GM18526 (cell line): Measurements from ENCODE around the gene PLEKHN1.
A peak's percentile ranks its signal among the peaks of the same experiment; 100 is the strongest.

Source experiments
- POLR2A ChIP-seq: IDR thresholded peaks from 3 replicates; pipeline ENCODE4 v1.6.1; 2011; ENCODE audit not compliant: insufficient read length; ENCODE audit errors: extremely low read depth

Gene PLEKHN1

DNA sequence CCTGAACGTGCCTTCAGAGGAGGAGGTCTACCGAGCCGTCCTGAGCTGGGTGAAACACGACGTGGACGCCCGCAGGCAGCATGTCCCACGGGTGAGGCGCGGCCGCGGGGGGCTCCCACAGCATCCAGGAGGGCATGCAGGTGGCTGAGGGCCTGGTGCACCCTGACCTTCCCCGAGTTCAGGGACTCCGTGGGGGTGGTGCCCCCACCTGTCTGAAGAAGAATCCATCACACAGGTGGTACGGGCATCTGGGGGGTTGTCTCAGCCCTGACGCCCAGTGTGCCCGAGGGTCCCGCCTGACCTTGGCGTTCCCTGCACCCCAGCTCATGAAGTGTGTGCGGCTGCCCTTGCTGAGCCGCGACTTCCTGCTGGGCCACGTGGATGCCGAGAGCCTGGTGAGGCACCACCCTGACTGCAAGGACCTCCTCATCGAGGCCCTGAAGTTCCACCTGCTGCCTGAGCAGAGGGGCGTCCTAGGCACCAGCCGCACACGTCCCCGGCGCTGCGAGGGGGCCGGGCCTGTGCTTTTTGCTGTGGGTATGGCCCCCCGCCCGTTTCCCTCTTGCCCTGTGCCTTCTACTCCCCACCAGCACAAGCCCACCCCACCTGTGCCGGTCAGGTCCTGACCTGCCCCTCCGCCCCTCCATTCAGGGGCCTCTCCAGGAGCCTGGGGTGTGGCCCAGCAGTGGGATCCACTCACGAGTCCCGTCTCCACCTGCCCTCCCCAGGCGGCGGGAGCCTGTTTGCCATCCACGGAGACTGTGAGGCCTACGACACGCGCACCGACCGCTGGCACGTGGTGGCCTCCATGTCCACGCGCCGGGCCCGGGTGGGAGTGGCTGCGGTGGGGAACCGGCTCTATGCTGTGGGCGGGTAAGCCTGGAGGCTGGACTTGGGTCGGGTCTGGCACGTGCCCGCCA, 3.6 kb upstream of the PLEKHN1 start:
- no peak for TF ChIP-seq POLR2A

DNA sequence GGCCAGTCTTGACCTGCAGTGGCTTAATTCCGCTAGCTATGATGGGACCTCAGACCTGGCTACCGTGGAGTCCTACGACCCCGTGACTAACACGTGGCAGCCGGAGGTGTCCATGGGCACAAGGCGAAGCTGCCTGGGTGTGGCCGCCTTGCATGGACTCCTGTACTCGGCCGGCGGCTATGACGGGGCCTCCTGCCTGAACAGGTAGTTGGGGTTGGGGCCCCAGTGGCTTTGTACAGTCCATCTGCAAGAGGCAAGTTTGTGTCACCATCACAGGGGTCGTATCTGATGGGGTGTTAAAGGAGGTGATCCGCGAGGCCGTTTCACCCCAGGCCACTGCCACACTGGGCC, 3.0 kb upstream of the PLEKHN1 start:
- no peak for TF ChIP-seq POLR2A

DNA sequence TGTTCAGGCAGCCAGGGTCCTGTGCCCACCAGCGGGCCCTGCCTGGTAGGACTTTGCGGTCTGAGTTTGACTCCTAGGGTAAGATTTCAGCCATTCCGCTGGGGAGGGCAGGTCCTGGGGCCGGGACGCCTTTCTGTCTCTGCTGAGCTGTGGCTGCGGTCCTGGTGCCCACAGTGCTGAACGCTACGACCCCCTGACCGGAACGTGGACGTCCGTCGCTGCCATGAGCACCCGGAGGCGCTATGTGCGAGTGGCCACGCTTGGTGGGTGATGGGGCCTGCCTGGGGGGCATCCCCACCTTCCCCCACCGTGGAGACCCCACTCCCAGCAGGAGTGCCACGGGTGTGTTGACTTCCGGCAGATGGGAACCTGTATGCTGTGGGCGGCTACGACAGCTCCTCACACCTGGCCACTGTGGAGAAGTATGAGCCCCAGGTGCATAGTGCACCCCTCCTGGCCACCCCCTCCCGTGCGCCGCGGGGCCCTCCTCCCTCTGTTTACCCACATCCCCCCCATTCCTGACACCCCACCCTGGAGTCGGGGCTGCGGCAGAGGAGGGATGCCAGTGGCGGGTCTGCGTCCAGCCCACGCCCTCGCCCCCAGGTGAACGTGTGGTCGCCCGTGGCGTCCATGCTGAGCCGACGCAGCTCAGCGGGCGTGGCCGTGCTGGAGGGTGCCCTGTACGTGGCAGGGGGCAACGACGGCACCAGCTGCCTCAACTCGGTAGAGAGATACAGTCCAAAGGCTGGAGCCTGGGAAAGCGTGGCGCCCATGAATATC, 2.3 kb upstream of the PLEKHN1 start:
- TF ChIP-seq POLR2A: no peak

DNA sequence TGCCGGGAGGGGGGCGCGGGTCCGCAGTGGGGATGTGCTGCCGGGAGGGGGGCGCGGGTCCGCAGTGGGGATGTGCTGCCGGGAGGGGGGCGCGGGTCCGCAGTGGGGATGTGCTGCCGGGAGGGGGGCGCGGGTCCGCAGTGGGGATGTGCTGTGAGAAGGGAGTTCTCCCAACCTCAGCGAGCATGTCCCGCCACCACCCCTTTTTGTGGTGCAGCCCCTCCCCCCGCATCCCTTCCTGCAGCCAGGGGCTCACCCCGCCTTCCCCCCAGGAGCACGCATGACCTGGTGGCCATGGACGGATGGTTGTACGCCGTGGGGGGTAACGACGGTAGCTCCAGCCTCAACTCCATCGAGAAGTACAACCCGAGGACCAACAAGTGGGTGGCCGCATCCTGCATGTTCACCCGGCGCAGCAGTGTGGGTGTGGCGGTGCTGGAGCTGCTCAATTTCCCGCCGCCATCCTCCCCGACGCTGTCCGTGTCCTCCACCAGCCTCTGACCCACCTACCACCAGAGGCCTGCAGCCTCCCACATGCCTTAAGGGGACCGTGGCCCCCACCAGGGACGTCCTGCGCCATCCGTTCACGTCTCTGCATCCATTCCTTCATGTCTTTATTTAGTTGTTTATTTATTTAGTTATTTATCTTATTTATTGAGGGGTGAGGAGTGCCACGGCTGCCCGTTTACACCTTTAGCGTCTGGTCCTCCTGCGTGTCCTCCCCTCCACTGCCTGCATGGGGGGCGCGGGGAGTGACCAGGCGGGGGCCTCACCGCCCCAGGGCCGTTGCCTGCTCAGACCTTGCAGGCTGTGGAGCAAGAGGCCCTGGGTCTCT, 1.4 kb upstream of the PLEKHN1 start:
- TF ChIP-seq POLR2A: no peak

DNA sequence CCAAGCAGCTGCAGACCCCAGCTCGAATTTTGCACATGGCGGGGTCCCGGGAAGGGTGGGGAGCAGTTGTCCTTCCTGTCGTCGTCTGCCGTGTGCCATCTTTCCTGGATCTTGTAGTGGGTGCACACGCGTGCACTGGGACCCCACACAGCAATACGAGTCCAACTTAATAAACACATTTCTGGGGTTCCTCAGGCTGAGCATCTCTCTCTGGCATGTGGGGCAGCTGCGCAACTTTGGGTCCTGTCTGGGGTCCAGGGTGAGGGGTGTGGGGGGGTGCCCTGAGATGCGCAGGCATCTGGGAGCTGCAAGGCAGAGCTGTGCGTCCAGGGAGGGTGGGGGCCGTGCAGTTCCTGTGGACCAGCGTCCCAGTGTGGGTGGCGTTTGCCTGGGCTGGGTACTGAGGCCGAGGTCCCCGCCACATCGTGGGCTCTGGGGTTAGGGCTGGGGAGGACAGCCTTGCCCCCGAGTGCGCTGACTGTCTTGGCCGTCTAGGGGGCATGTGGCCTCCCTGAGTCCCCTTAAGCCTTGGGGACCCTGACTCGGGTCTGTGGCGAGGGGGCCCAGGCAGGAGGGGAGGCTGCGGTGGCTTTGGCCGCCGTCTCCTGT, 652 bp upstream of the PLEKHN1 start:
- no peak for TF ChIP-seq POLR2A

DNA sequence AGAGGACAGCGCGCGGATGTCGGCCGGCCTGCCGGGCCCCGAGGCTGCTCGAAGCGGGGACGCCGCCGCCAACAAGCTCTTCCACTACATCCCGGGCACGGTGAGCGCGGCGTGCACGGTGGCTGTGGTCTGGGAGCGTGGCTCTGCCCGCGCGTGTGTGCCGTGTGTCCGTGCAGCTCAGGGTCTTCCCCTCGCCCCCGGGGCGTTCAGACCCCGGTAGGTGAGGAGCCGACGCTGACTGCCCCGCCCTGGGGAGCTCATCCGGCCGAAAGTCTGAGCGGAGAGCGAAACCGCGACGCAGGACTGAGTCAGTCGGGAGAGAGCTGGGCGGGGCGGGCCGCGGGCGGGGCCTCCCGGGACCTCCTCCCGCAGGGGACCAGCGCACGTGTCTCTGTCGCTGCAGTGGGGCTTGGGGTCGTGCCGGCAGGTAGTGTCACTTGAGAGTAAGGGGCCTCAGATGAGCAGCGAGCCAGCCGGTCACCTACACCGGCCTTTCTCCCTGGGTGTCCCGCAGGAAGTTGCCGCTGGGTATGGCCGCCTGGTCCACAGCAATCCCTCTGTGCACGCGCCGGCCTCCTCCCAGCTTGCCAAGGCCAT, 520 bp downstream of the PLEKHN1 start:
- TF ChIP-seq POLR2A: peak; percentile 33

DNA sequence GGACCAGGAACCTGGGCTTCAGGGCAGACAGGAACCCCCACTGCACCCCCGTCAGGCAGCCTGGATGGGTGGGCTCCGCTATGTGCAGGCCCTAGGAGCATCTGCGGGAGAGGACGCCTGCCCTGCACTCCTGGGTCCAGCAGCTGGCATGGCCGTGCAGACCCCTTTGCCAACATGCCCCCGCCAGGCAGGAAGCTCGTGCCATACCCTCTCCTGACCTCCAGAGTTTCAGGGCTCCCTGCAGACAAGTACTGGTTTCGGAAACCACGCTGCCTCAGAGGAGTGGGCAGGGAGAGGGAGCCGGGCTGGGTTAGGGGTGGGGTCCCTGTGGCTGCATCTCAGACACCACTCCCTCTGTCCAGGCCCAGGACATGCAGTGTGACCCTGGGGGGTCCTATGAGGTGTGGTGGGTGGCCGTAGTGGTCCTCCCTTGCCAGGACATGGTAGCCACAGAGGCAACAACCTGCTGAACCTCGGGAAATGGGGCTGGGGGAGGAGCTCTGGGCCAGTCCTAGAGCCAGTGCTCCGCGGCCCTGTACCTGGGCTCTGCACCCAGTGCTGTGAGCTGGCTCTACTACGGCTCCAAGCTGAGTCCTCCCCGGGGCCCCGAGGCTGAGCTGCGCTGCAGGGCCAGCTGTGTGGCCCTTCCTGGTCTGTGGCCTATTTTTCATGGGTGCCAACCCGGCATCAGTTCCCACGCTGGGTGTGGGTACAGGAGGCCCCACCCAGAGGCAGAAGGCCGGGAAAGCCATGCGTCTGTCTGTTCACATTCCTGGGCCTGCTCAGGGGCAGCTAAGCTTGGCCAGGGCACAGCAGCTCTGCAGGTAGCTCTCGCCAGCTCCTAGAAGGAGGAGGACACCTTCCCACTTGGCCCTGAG, 1.4 kb downstream of the PLEKHN1 start:
- TF ChIP-seq POLR2A: no peak

DNA sequence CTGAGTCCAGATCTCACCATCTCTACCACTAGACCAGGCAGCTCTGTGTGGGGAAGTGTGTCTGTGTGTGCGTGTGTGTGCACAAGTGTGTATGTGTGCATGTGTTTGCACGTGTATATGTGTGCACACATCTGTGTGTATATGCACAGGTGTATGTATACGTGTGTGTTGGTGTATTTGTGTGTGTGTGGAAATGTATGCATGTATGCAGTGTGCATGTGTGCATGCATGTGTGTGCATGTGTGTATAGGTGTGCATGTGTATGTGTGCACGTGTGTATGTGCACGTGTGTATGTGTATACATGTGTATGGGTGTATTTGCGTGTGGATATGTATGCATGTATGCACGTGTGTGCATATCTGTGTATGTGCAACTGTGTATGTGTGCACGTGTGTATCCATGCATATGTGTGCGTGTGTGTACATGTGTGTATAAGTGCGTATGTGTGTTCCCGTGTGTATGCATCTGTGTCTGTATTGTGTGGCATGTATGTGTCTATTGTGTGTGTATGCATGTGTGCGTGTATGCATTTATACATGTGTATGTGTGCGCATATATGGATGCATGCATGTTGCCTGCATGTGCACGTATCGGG, 3.1 kb downstream of the PLEKHN1 start:
- no peak for TF ChIP-seq POLR2A

DNA sequence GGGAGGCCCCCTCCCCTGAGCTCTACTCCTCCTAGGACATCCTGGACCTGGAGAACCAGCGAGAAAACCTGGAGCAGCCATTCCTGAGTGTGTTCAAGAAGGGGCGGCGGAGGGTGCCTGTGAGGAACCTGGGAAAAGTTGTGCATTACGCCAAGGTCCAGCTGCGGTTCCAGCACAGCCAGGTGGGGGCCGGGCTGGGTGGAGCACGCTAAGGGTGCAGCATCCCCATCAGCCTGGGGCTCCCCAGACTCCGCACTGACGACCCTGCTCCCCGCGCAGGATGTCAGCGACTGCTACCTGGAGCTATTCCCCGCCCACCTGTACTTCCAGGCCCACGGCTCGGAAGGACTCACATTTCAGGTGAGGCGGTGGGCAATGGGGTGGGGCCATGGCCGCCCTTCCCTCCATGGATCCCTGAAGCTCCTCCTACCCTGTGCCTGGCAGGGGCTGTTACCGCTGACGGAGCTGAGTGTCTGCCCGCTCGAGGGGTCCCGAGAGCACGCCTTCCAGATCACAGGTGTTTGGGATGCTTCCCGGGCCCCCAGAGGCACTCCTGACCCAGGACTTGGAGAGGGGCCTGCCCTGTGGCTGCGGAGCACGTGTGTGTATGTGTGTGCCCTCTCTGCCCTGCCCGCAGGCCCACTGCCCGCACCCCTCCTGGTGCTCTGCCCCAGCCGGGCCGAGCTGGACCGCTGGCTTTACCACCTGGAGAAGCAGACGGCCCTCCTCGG, 4.1 kb downstream of the PLEKHN1 start:
- no peak for TF ChIP-seq POLR2A

DNA sequence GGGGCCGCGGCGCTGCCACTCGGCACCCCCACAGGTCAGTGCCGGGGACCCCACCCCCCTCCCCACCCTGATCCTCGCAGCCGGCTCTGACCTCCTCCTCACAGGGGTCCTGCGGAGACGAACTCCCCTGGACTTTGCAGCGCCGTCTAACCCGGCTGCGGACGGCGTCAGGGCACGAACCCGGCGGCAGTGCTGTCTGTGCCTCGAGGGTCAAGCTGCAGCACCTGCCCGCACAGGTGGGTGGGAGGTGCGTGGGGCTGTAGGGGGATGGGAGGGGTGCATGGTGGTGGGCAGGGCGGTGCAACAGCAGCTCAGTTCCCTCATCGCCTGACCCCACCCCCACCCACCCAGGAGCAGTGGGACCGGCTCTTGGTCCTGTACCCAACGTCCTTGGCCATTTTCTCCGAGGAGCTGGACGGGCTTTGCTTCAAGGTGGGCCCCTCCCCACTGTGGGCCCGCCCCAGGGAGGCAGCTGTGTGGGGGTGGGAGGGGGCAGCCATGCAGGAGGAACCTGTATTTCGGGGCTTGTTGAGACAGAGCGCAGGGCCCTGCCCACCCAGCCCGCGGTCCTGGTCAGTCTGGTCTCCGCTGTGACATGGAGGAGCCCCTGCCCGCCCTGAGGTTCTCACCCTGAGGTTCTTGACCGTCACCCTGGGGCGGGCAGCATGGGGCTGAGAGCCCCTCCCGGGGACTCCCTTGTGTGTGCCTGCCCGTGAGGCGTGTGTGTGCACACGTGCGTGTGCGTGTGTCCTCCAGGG, 4.9 kb downstream of the PLEKHN1 start:
- no peak for TF ChIP-seq POLR2A

DNA sequence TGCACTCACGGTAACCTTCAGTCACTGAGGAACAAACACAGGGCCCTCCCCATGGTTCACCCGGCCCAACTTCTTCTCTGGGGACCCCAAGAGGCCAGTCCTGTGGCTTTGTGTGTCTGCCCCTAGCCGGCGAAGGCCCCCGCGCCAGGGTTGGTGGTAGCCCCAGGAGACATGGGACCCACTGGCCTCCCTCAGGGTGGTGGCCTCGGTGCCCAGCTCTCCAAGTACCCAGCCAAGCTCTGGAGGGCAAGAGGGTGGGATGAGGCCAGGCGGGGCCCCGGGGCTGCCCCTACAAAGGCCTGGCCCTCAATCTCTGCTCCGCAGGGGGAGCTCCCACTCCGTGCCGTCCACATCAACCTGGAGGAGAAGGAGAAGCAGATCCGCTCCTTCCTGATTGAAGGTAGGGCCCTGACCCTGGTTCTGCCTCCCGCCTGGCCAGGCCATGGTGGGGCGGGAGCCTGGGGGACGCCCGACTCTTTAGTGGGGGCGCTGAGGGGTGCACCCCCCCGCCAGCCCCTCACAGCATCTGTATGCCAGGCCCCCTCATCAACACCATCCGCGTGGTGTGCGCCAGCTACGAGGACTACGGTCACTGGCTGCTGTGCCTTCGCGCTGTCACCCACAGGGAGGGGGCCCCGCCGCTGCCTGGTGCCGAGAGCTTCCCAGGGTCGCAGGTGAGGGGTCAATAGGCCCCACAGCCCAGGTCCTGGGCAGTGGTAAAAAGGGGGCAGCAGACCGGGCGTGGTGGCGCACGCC, 5.6 kb downstream of the PLEKHN1 start:
- TF ChIP-seq POLR2A: no peak

DNA sequence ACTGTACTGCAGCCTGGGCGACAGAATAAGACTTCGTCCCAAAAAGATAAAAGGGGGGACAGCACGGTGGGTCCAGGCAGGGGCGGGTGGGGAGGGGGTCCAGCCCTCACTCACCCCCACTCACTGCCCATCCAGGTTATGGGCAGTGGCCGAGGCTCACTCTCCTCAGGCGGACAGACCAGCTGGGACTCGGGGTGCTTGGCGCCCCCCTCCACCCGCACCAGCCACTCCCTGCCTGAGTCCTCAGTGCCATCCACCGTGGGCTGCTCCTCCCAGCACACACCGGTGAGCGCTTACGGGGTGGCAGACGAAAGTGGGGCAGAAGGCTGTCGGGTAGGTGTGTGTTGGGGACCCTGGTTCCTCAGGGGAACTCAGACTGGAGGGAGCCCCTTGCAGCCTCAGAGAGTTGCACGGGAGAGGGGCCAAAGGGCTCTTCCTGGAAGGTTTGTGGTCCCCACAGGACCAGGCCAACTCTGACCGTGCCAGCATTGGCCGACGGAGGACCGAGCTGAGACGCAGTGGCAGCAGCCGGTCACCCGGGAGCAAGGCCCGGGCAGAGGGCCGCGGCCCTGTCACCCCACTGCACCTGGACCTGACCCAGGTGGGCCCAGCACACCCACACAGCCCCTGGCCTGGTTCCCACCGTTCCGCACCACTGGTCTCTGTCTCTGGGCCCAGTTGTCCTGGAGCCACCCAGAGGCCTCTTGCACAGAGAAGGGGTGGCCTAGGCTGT, 6.6 kb downstream of the PLEKHN1 start:
- TF ChIP-seq POLR2A: no peak
